ENCODE data around the gene DCD. TPM values are rescaled to one million over a fixed set of nuclear protein-coding genes. Genes with fewer than 3 reads are reported as not detected.

DCD gene
- total RNA-seq, 2 experiments from 2014 or later = not detected

- ChIA-PET POLR2A (no interaction called here), CTCF (no interaction called here)
- no peak overlapping the region for H3K27ac ChIP-seq (ENCODE audit: low read depth in 1 of 2, low read length in 2 of 2)
- Mint-ChIP-seq H3K9me3 (no peaks in the 10 kb centered on the region), H3K27ac (no peak overlapping the region), H3K36me3 (ENCODE audit: low read depth) (no peaks in the 10 kb centered on the region), H3K27me3 (peaks cover 9% of the 10 kb centered on the region), H3K4me3 (no peak overlapping the region), H3K4me1 (ENCODE audit: low read depth) (peaks cover 3% of the 10 kb centered on the region)
- H3K4me1 ChIP-seq (ENCODE audit: insufficient read depth, low read length) = no peaks in the 10 kb centered on the region
- H3K27me3 ChIP-seq (ENCODE audit: control insufficient read depth in 1 of 2, insufficient read depth in 2 of 2, low read length in 2 of 2) = peaks cover 8% of the 10 kb centered on the region in 2 experiments
- intact Hi-C loops (cut with DNase I, micrococcal nuclease) = loop anchor here (10.0 kb wide), 2 partner anchors 347 to 467 kb away; no protein-coding TSS in a partner anchor
- DNase-seq = no peak
- no peak for ATAC-seq (ENCODE audit: poor library complexity)
- H3K36me3 ChIP-seq (ENCODE audit: insufficient read depth, low read length) = no peaks in the 10 kb centered on the region
- H3K9me3 ChIP-seq (ENCODE audit: control insufficient read depth in 1 of 2, insufficient read depth in 1 of 2, low read length in 2 of 2) = no peaks in the 10 kb centered on the region
- no peak for TF ChIP-seq CTCF (IDR thresholded peaks at IDR 0.05)
- H3K4me3 ChIP-seq (ENCODE audit: low read length) = no peak overlapping the region
These were observed 40.0 kb downstream of the DCD start for GRCh38 chr12:54608156-54608555.

GRCh38 chr12:54606556-54606955 is 41.6 kb downstream of the DCD start:
- no peak for DNase-seq
- H3K27ac Mint-ChIP-seq = no peak overlapping the region

DNA sequence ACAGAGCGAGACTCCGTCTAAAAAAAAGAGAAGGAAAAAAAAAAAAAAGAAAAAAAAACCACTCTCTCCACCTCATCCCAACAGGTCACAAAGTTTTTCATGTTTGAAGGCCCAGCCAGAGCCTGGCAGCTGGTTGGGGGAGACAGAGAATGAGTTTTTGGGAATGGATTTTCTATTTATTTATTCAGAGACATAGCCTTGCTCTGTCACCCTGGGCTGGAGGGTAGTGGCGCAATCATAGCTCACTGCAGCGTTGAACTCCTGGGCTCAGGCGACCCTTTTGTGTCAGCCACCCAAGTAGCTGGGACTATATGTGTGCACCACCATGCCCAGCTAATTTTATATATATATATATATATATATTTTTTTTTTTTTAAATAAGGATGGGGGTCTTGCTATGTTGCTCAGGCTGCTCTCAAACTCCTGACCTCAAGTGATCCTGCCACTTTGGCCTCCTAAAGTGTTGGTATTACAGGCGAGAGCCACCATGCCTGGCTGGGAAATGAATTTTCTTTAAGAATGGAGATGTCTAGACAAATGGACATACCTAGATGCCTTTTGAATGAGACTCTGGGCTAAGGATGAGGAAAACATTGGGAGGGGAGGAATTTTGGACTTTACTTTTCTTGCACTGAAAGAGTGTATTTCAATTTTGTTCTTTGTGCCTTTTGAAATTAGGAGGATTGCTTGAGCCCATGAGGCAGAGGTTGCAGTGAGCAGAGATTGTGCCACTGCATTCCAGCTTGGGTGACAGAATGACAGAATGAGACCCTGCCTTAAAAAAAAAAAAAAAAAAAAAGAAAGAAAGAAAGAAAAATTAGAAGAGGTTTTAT is 42.8 kb downstream of the DCD start:
- Mint-ChIP-seq H3K36me3 (ENCODE audit: low read depth) (no peaks in the 10 kb centered on the region), H3K4me1 (ENCODE audit: low read depth) (peaks cover 8% of the 10 kb centered on the region), H3K4me3 (no peak overlapping the region), H3K27ac (no peak overlapping the region), H3K9me3 (no peaks in the 10 kb centered on the region), H3K27me3 (peaks cover 8% of the 10 kb centered on the region)
- TF ChIP-seq CTCF (IDR thresholded peaks at IDR 0.05) = no peak
- no peaks in the 10 kb centered on the region for H3K9me3 ChIP-seq (ENCODE audit: control insufficient read depth in 1 of 2, insufficient read depth in 1 of 2, low read length in 2 of 2)
- no peak overlapping the region for H3K27ac ChIP-seq (ENCODE audit: low read depth in 1 of 2, low read length in 2 of 2)
- ATAC-seq (ENCODE audit: poor library complexity) = no peak
- H3K27me3 ChIP-seq (ENCODE audit: control insufficient read depth in 1 of 2, insufficient read depth in 2 of 2, low read length in 2 of 2) = peaks cover 3 to 8% of the 10 kb centered on the region in 2 experiments
- H3K4me3 ChIP-seq (ENCODE audit: low read length) = no peak overlapping the region
- intact Hi-C loops (cut with DNase I, micrococcal nuclease) = loop anchor here (10.0 kb wide), 2 partner anchors 349 to 469 kb away; no protein-coding TSS in a partner anchor
- DNase-seq = no peak
- no peaks in the 10 kb centered on the region for H3K4me1 ChIP-seq (ENCODE audit: insufficient read depth, low read length)
- ChIA-PET CTCF (interaction anchor here (0.7 to 1.0 kb wide), 2 partner anchors 9 to 467 kb away, joined by 3 read pairs; no protein-coding TSS in a partner anchor), POLR2A (no interaction called here)
- no peaks in the 10 kb centered on the region for H3K36me3 ChIP-seq (ENCODE audit: insufficient read depth, low read length)

More at GRCh38 chr12:54606556-54606955, 41.6 kb downstream of the DCD start:
- Mint-ChIP-seq H3K36me3 (ENCODE audit: low read depth) (no peaks in the 10 kb centered on the region), H3K9me3 (no peaks in the 10 kb centered on the region), H3K4me1 (ENCODE audit: low read depth) (peaks cover 8% of the 10 kb centered on the region), H3K27me3 (peaks cover 8% of the 10 kb centered on the region), H3K4me3 (no peak overlapping the region)
- no peaks in the 10 kb centered on the region for H3K36me3 ChIP-seq (ENCODE audit: insufficient read depth, low read length)
- H3K4me1 ChIP-seq (ENCODE audit: insufficient read depth, low read length) = no peaks in the 10 kb centered on the region
- ChIA-PET CTCF (no interaction called here), POLR2A (no interaction called here)
- intact Hi-C loops (cut with DNase I, micrococcal nuclease) = loop anchor here (10.0 kb wide), 2 partner anchors 348 to 468 kb away; no protein-coding TSS in a partner anchor
- no peak for ATAC-seq (ENCODE audit: poor library complexity)
- TF ChIP-seq CTCF (IDR thresholded peaks at IDR 0.05) = no peak
- H3K27me3 ChIP-seq (ENCODE audit: control insufficient read depth in 1 of 2, insufficient read depth in 2 of 2, low read length in 2 of 2) = peaks cover 4 to 8% of the 10 kb centered on the region in 2 experiments
- no peak overlapping the region for H3K27ac ChIP-seq (ENCODE audit: low read depth in 1 of 2, low read length in 2 of 2)
- no peaks in the 10 kb centered on the region for H3K9me3 ChIP-seq (ENCODE audit: control insufficient read depth in 1 of 2, insufficient read depth in 1 of 2, low read length in 2 of 2)
- no peak overlapping the region for H3K4me3 ChIP-seq (ENCODE audit: low read length)
